NOMO-1 treated with DMSO at 0.1 percent for 48 hours (cell line): ENCODE data around the gene RMP24.

Source experiments
- DNase-seq: peaks from one replicate; lab custom pipeline; 2025; ENCODE audit not compliant: unreplicated experiment; lab: John Stamatoyannopoulos, UW

The RMP24 gene

GRCh38 chr18:35972197-35973000 is at the start of gene RMP24:
Gene RMP24, plus strand, starts transcription at chr18:35972679.
- DNase-seq: peak; percentile 88

- no peak for DNase-seq
Observed at GRCh38 chr18:35923939-35924684, 48.4 kb upstream of the RMP24 start.

- DNase-seq: no peak
Observed at GRCh38 chr18:35926884-35927283, 45.6 kb upstream of the RMP24 start.

GRCh38 chr18:35927430-35927829 is 45.0 kb upstream of the RMP24 start:
- no peak for DNase-seq

- no peak for DNase-seq
Observed at GRCh38 chr18:35933982-35934381, 38.5 kb upstream of the RMP24 start.

GRCh38 chr18:35934891-35935290 is 37.6 kb upstream of the RMP24 start:
- DNase-seq: no peak

- no peak for DNase-seq
Observed at GRCh38 chr18:35935805-35936204, 36.7 kb upstream of the RMP24 start.

GRCh38 chr18:35936951-35937350 is 35.5 kb upstream of the RMP24 start:
- DNase-seq: no peak

- DNase-seq: no peak
Observed at GRCh38 chr18:35938158-35938557, 34.3 kb upstream of the RMP24 start.

GRCh38 chr18:35938562-35938961 is 33.9 kb upstream of the RMP24 start:
- no peak for DNase-seq

GRCh38 chr18:35939138-35939537 is 33.3 kb upstream of the RMP24 start:
- DNase-seq: peak; percentile 23

- no peak for DNase-seq
Observed at GRCh38 chr18:35941299-35941698, 31.2 kb upstream of the RMP24 start.

GRCh38 chr18:35942133-35942532 is 30.3 kb upstream of the RMP24 start:
- no peak for DNase-seq

GRCh38 chr18:35942661-35943060 is 29.8 kb upstream of the RMP24 start:
- no peak for DNase-seq

- no peak for DNase-seq
Observed at GRCh38 chr18:35948080-35948479, 24.4 kb upstream of the RMP24 start.

- DNase-seq: no peak
Observed at GRCh38 chr18:35949090-35949489, 23.4 kb upstream of the RMP24 start.

- DNase-seq: peak; percentile 66
Observed at GRCh38 chr18:35949903-35950627, 22.4 kb upstream of the RMP24 start.

- no peak for DNase-seq
Observed at GRCh38 chr18:35950628-35950982, 21.9 kb upstream of the RMP24 start.

GRCh38 chr18:35953688-35954087 is 18.8 kb upstream of the RMP24 start:
- no peak for DNase-seq

GRCh38 chr18:35956226-35956625 is 16.3 kb upstream of the RMP24 start:
- DNase-seq: no peak

- no peak for DNase-seq
Observed at GRCh38 chr18:35962320-35962719, 10.2 kb upstream of the RMP24 start.

GRCh38 chr18:35964319-35964718 is 8.2 kb upstream of the RMP24 start:
- DNase-seq: no peak
